DMS153 (cell line): ENCODE results near the gene DDO.
"Not testable (repeated sequence)": the region's sequence is repeated elsewhere in the genome, so short reads cannot be mapped to it uniquely, and the experiment has no call there.

ENCODE experiments used
- DNase-seq: peaks from one replicate; lab custom pipeline; 2025; lab: John Stamatoyannopoulos, UW

DDO gene

DNA sequence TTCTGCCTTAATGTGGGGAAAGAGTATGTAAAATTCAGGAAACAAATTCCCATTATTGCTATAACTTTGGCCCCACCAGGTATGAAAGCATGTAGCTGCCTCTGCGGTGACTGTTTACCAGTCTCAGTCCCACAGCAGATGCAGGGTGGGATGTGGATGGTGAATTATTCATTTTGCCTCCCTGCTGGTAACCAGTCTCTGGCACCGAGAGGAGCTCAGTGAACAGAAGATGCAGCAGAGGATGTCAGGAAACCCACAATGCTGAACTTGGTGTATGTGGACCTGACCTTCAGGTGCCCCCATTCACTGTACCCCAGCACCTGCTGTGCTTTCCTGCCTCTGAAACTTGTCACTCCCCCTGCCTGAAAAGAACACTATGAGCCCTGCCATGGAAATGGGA is 48.4 kb downstream of the DDO start:
- DNase-seq: no peak

DNA sequence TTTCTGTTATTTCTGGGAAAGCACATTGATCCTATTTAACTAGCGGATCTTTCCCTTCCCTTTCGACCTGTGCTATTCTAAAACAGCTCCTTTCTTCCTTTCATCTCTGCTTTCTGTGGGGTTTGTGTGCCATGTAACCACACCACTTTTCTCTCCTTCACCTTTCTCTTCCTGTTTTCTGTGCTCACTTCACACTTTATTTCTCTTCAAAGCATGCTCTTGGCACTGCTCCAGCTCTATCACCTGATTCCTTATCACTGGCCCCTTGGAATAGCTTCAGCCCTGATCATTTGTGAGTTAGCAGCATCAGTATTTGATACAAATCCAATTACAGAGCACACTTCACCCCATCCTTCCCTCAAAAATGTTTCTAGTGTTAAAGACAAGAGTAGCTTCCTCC is 49.1 kb downstream of the DDO start:
- DNase-seq: no peak

DNA sequence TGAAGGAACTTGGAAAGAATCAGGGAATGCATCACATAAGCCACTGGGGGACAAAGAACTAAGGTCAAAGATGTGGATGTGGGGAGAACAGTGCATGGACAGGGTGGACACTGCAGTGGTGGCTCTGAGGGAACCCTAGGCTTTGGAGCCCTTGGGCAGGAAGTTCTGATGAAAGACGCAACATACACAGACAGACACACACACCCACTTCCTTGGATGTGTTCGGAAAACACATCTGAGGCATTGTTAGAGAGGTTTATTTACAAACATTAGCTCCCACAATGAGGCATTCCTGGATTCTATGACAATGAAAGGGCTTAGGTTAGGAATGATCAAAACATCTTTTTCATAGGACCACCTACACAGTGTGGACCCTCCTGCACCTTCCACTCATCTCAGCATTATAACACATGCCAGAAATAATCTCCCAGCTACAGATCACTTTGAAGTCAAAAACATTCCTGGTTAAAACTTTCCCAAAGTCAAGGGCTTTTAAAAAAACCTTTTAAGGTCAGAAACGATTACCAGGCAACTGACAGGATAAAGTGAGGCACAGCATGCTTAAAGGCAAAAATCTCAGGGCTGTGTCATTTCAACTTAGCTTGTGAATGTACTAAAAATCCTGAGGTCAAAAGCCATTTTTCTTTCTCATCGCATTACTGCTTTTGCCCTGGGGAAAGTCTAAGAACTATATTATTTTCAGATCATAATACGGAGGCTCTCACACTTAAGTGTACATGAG is 50.8 kb downstream of the DDO start:
- DNase-seq: no peak

DNA sequence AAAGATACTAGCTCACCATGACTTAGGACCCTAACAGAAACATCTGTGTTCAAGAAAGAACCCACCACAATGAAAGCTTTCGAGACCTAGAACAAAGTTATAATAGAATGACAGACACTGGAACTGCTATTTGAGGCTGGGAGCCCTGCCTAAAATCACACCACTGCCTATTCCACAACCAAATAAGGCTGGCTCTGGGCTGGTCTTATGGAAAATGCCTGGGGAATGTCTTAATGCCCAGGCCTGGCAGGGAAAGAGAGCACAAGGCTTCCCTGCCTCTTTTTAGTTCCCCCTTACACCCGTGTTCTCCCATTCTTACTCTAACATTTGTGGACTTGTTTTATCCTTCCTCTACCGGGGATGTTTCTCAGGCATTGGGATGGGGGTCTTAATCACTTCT is 51.6 kb downstream of the DDO start:
- DNase-seq: no peak

DNA sequence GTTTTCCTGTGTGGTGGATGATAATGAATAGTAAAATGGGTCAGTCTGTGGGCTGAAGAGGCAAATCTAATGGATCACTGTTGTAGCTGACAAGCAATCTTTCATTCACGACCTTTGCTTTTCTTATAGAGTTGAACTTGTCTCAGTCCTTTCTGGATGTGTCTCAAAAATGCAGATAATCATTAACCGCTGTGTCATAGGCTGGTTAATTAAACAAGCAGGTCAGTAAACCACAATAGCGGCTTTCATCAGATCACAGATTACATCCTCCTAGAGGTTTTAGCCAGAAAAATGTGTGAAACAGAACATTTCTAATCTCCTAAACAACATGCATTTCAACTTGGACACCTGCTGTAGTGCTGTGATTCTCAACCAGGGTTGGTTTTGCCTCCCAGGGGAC is 54.7 kb downstream of the DDO start:
- no peak for DNase-seq

DNA sequence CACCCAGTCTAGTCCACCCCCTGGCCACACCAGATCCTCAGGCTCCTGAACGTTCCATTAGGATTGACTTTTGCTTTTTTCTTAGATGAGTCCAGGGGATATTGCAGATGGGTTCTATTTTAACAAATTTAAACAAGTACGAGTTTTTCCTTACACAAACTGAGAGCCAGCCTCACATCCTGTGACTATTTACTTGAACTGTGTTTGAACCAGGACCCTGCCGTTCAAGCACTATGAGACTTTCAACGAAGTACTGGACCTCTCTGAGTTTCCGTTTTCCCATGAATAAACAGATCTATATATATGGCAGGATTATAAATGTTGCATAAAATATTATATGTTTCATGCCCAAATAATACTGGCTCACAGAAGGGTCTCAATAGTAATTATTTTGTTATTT is 55.8 kb downstream of the DDO start:
- DNase-seq: no peak

DNA sequence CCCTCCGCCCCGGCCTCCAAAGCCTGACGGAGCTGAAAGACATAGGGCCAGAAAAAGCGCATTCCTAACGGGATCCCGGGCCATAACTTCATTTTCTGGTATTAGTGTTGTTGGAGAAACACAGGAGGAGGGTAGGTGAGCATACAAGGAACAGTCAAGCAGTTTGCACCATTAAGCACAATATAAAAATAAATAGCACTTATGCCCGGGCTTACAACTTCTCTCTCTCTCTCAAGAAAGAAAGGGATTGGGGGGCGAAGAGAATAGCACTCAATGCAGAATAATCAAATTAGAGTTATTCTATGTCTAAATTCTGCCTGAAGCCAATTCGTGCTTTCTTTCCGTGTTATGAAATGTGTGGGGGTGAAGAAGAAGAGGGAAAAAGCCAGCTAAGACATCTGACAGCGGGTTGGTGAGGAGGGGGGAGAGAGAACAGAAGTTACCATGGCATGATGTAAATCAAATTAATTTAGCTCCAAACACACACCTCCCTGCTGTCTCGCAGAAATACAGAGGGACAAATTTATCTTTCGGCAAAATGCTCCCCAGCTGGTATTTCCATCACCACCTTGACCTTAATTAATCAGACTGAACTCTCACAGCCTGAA is 56.7 kb downstream of the DDO start:
- no peak for DNase-seq

DNA sequence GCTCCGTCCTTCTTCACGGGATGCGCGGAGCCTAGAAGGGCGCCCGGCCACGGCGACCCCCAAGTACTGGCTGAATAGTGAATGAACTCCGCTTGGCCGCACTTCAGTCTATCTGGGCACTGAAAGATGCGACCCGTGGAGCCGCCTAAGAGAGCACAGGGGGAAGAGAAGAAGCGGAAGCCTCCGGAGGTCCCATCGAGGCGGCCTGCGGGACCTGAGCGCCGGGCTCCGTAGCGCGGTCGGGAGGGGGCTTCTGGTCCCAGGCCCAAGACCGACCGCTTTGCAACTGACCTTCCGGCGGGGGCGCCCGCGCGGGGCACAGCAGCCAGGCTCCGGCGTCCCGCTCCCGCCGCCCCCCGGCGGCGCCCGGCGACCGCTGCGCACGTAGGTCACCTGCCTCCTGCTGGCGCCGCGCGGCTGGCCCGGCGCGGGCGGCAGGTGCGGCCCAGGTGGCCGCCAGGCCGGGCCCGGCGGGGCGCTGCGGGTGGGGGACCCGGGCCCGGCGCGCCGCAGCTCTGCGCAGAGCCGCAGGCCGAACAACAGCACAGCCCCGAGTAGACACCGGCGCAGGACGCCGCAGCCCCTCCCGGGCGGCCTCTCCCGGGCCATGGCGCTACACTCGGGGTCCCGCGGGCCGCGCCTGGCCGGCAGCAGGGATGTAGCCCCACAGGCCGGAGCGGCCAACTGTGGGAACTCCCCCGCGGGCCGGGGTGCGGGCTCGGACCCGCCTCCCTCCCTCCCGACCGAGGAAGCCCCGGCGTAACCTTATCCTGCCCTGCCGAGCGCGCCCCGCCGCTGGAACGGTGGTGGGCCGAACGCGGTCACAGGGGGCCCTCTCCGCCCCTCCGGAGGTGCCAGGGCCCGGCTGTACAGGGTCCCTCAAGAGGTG is 57.5 kb downstream of the DDO start, which contains the start of gene METTL24:
TSS of gene METTL24 (minus strand) at position 686 of the 889 bp plus-strand sequence. CDS start at position 609, 77 bp downstream.
- DNase-seq: no peak

DNA sequence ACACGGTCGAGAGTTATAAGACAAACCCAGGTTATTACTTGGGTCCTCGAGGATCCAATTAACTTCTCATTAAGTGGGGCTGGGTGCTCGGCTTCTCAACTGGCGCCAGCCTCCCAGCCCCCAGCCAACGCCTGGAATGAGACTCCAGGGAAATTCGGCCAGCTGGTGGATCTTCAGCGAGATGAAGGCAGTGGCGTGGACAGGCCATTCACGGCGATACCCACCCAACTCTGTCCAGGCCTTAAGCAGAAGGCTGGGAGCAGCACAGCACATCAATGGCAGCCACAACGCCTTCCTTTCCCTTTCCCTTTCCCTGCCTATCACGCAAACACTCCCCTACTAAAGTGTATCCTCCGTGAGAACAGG is 58.1 kb downstream of the DDO start:
- DNase-seq: no peak

DNA sequence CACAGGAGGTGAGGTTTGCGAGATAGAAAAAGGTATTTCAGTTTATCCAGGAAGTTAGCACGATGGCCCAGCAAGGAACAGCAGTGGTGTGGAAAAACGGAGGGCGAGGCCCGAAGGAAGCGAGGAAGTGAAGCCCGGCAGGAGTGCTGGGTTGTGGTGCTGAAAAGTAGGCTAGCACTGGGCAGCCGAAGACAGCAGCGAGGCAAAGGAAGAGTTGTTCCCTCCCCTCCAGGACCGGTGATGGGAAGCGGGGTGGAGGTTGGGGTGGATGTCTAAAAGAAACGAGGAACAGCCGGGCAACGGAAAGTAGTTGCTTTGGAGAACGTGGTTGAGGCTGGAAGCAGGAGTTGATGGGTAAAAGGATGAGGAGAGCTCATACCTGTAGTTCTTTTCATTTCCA is 58.6 kb downstream of the DDO start:
- DNase-seq: no peak

DNA sequence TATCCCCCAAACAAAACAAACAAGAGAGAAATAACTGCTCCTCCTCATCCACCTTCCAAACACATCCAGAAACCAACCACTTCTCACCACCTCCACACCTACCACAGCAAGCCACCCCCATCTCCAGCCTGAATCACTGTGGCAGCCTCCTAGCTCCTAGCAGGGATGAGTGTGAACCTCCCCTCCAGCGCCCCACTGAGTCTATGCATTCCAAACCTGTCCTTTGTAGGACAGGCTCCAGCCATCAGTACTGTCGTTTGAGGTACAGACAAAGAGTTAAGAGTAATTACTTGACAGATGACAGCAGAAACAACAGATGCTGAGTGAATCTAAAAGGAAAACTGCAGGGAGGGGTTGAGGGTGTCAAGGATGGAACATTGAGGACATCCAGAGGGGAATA is 59.6 kb downstream of the DDO start:
- no peak for DNase-seq

DNA sequence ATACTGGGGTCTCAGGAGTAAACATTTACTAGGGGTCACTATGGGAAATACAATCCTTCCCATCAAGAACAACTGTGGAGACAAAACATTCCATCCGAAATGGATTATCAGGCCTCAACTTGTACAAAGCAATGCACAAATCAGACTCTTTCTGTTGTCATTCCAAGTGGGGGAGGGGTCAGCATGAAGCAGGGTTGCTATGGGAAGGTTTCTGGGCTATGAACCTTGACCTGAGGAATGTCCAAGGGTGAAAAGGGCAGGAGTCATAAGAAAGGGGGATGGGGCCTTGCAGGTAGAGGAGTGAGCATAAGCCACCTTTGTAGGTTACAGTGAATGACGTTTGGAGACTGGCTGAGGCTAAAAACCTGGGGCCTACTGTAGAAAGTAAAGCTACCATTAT is 60.4 kb downstream of the DDO start:
- DNase-seq: no peak

DNA sequence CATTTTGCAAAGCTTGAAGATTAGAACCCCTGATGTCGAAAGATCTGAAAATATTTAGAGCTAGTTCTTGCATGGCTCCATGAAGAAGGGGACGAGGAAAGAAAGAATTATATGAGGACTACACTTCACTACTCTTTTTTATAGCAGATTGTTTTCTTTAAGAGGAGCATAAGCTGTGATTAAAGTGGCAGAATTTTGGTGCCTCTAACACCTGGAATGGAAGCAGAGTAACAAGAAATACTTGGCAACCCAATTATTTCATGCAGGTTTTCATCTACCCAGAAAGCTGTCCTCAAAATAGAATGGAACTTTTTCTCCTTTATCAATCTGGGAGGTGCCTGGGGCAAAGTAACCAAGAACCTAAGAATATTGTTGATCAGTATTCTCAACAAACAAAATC is 61.2 kb downstream of the DDO start:
- no peak for DNase-seq

DNA sequence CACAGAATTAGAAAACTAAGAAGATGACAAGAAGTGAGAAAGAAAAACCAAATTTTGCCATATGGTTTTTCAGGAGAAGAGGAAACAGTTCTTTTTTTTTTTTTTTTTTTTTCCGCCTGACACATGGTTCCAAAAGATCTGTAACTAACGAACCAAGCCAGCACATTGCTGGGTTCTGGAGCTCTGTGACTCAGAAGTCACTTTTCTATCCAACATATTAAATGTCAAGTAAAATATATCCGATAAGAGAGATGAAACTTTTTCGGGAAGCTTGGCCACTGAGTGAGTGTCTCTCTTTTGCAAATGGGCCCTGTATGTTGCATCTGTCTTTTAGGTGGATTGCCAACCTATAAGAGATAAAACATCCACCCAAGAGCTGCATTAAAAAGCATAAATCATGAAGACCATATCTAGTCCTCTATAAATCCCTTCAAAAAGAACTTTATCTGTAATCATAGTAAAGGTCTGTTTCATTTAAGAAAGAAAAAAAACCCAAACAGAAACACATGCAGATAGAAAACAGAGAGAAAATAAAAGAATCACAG is 61.8 kb downstream of the DDO start:
- no peak for DNase-seq

DNA sequence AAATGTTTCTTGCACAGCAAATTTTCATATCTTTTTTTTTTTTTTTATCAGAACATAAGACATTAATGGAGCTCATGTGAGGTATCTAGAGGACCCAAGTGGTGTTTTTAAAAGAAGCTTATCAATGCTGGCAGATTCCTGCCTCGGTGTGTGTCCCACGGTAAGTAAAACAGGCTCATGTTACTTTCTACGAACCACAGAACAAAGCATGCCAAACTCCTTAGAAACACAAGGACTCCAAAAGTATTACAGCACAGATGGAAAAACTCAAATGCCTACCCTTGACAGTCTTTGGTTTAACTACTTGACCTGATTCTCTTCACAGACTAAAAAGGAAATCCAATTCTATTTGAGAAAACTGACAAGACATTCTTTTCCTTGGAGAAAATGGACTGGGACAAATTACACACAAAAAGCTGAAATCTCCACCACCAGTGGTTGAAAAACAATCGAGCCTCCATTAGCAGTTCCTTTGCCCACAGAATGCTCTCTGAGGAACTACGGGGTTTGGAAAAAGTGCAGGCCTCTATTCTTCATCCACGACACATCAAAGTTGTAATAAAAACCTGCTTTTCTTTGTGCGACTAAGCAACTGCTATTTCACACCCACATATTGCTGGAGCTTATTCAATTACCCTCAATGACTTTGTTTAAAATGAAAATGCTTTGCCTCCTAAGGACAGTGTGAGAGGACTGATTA is 62.7 kb downstream of the DDO start:
- DNase-seq: no peak

DNA sequence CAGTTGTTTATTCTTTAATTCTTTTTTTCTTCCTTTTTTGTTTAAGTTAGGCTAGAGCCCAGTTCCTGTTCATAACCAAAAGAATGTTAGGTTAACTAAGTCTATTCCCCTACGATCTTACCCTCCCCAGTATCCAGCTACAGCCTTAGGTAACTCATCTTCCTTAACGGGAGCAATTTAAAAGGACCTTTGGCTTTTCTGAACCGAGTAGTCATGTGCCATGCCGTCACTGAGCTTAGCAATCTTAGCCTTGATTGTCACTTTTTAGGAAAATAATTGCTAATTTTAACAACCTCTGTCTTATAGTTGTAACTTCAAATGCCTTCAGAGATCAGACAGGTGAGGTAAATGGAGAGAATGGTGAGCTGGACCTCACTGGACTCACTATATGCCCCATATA is 63.4 kb downstream of the DDO start:
- DNase-seq: no peak

DNA sequence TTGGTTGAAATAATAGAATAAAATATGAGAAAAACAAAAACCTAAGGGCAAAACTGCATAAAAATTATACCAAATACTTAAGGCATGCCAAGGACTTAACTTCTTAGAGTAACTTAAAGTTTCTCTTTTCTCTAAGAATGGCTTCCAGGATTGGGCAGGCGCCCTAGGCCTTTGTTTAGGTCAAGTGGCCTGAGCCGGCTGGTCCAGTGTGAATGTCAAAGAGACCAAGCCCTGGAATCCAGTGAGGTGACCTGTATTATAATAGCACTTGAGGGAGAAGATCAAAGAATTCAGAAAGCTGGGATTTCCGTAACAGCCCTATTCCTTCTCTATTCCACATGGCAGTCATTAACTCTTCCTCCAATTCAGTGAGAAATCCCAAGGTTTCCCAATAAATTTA is 63.8 kb downstream of the DDO start:
- no peak for DNase-seq

DNA sequence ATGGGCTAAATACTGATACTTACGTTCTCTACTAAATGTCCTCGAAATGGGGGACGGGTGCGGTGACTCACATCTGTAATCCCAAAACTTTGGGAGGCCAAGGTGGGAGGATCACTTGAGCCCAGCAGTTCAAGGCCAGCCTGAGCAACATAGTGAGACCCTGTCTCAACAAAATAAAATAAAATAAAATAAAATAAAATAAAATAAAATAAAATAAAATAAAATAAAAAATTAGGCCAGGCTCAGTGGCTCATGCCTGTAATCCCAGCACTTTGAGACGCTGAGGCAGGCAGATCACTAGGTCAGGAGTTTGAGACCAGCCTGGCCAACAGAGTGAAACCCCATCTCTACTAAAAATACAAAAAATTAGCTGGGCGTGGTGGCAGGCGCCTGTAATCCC is 64.8 kb downstream of the DDO start:
- DNase-seq: not testable (repeated sequence)

DNA sequence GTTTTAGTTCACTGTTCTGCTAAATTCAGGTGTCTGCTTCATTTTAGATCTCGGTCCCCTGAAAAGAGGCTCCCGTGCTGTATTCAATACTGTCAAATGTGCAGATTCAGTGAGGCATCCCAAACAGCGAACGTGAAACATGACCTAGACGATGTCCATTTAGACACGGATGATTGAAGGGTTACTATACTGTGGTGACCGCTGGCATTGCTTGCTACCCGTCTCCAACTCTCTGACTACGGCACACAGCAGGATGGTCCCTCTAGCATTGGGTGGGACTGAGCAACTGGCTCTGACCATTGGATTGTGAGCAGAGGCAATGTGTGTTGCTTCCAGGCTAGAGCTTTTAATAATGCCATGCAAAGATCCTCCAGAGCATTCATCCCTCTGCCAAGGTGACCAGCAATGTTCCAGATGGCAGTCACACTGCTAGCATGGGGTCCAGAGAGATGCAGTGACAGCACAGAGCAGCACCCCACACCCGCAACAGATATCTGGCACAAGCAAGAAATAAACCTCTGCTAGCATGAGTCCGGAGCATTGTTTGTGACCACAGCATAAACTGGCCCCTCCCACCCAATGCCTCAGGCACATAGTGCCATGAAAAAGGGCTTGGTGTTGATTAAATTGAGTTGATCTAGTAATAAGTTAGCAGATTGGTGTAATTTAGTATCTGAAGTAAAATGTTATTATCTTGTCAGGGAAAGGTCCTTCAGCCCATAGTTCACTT is 66.2 kb downstream of the DDO start:
- no peak for DNase-seq

DNA sequence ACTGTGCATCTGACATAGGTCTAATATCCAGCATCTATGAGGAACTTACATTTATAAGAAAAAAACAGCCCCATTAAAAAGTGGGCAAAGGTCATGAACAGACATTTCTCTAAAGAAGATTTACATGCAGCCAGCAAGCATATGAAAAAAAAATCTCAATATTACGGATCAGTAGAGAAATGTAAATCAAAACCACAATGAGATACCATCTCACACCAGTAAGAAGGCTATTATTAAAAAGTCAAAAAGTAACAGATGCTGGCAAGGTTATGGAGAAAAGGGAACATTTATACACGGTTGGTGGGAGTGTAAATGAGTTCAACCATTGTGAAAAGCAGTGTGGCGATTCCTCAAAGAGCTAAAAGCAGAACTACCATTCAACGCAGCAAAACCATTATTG is 70.3 kb downstream of the DDO start:
- DNase-seq: no peak

DNA sequence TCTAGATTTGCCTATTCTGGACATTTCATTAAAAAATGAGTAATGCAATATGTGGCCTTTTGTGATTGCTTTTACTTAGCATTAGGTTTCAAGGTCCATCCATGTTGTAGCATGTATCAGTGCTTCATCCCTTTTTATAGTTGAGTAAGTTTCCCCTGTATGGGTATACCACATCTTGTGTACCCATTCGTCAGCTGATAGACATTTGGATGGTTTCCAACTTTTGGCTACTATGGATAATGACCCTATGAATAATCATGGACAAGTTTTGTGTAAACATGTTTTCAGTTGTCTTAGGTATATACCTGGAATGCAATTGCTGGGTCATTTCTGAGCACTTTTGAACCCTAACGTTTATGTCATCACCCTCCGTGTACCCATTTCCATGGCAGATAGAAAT is 72.6 kb downstream of the DDO start:
- no peak for DNase-seq
